HepG2 (cell line): ENCODE results near the gene SLC16A3. TPM values are rescaled to one million over a fixed set of nuclear protein-coding genes. Genes with fewer than 3 reads are reported as not detected.

Source experiments
- CHD4 ChIP-seq: fragments of 200-600 bp; sonication (generic); IDR thresholded peaks from 2 replicates; pipeline ENCODE4 v1.7.0; 2017; ENCODE audit warnings: mild to moderate bottlenecking, low read length, borderline replicate concordance
- HNF4A ChIP-seq: sonication (generic); formaldehyde crosslinking; IDR thresholded peaks from 2 replicates; pipeline ENCODE4 v1.4.0; 2020; ENCODE audit warnings: missing genetic modification reagents
- PAF1 ChIP-seq: IDR thresholded peaks from 2 replicates; pipeline ENCODE4 v1.6.1; 2016; ENCODE audit warnings: missing genetic modification reagents, missing compliant biosample characterization
- PRDM10 ChIP-seq: sonication (generic); formaldehyde crosslinking; IDR thresholded peaks from 2 replicates; pipeline ENCODE4 v1.4.0; 2020; ENCODE audit warnings: low read depth, missing genetic modification reagents
- PRMT3 ChIP-seq: sonication (generic); formaldehyde crosslinking; IDR thresholded peaks from 2 replicates; pipeline ENCODE4 v1.8.1; 2022; ENCODE audit warnings: low read depth, mild to moderate bottlenecking, moderate library complexity, missing genetic modification reagents, borderline replicate concordance
- RARG ChIP-seq: sonication (generic); formaldehyde crosslinking; IDR thresholded peaks from 2 replicates; pipeline ENCODE4 v1.4.0; 2020; ENCODE audit warnings: low read depth, mild to moderate bottlenecking, missing genetic modification reagents
- REL ChIP-seq: sonication (generic); formaldehyde crosslinking; conservative IDR thresholded peaks from 2 replicates; pipeline ENCODE4 v1.8.0; 2022; ENCODE audit warnings: mild to moderate bottlenecking, missing genetic modification reagents, moderate library complexity
- XRCC5 ChIP-seq: fragments of 200-400 bp; formaldehyde crosslinking; optimal IDR thresholded peaks from 2 replicates; pipeline ENCODE3; 2017; ENCODE audit warnings: mild to moderate bottlenecking, low read length
- ZBTB33 ChIP-seq: sonication (generic); formaldehyde crosslinking; IDR thresholded peaks from 2 replicates; pipeline ENCODE4 v1.4.0; 2020; ENCODE audit warnings: missing genetic modification reagents
- ZBTB40 ChIP-seq, 2 experiments: fragments of 450-650 bp in 1 of 2; sonication (generic) in 1 of 2; formaldehyde crosslinking in 1 of 2; IDR thresholded peaks; 2 replicates each; pipeline versions ENCODE4 v1.6.1 to v1.8.0; 2016 to 2022; ENCODE audit warnings: antibody characterized with exemption in 1 of 2, mild to moderate bottlenecking in 1 of 2, missing genetic modification reagents in 1 of 2
- ZKSCAN8 ChIP-seq: IDR thresholded peaks from 2 replicates; pipeline ENCODE4 v1.6.1; 2016; ENCODE audit warnings: borderline replicate concordance, missing genetic modification reagents, missing compliant biosample characterization
- ZNF180 ChIP-seq: sonication (generic); formaldehyde crosslinking; IDR thresholded peaks from 2 replicates; pipeline ENCODE4 v1.4.0; 2020; ENCODE audit warnings: low read depth, missing genetic modification reagents, borderline replicate concordance
- ZNF570 ChIP-seq: sonication (generic); formaldehyde crosslinking; IDR thresholded peaks from 2 replicates; pipeline ENCODE4 v1.4.0; 2020; ENCODE audit warnings: mild to moderate bottlenecking, missing genetic modification reagents, borderline replicate concordance
- polyA plus RNA-seq, 8 experiments: library from polyadenylated mRNA; depleted of rRNA in 3 of 8; stranded (reverse) in 7 of 8; unstranded in 1 of 8; fragments of >200 nt; fragmentation: Illumina TruSeq in 4 of 8; extraction: Trizol in 4 of 8; gene quantifications; 2 replicates each; pipeline versions ENCODE4 v1.2.1 to v1.2.3, GENCODE V29; 2011 to 2016; ENCODE audit warnings: low read depth in 4 of 8, missing spikeins in 1 of 8, mixed read lengths in 1 of 8; ENCODE audit not compliant: insufficient read depth in 1 of 8
- total RNA-seq, 5 experiments: library from RNA; depleted of rRNA; stranded (reverse); fragments of >200 nt; fragmentation: Illumina TruSeq; extraction: Trizol; gene quantifications; 2 replicates each; pipeline ENCODE4 v1.2.3, GENCODE V29; 2016; ENCODE audit warnings: low read depth in 1 of 5

The SLC16A3 gene
- total and polyA plus RNA-seq, 2 of the 13 experiments (the other 11 are each of a cell fraction or from before 2014, with no cell fraction given) = 242 to 349 TPM

GRCh38 chr17:82241183-82241925 lies 12.5 kb downstream of the SLC16A3 start (continued):
- TF ChIP-seq ZKSCAN8 (CRISPR knock-in tag) = peak; percentile 44; the same call in 1 of the 2 replicates
- TF ChIP-seq PRDM10 (CRISPR knock-in tag) = peak; percentile 90
- TF ChIP-seq XRCC5 = no peak
- TF ChIP-seq CHD4 = no peak
- TF ChIP-seq ZNF570 (CRISPR knock-in tag) = no peak
- TF ChIP-seq REL (CRISPR knock-in tag) = peak; percentile 89
- no peak for TF ChIP-seq ZNF180 (CRISPR knock-in tag)
- no peak for TF ChIP-seq RARG (CRISPR knock-in tag)
- peak; percentile 53; the same call in 1 of the 2 replicates for TF ChIP-seq HNF4A (CRISPR knock-in tag)
- peak; percentile 51; the same call in 1 of the 2 replicates for TF ChIP-seq ZBTB33 (CRISPR knock-in tag)
- peak; percentile 98 for TF ChIP-seq PAF1 (CRISPR knock-in tag)
- no peak for TF ChIP-seq ZBTB40 (IDR thresholded peaks at IDR 0.05)
- no peak; the same call in 1 of the 2 replicates for TF ChIP-seq ZBTB40 (CRISPR knock-in tag; IDR thresholded peaks at IDR 0.05)
- TF ChIP-seq PRMT3 = peak; percentile 19; the same call in 1 of the 2 replicates
